K562 (cell line): ENCODE results near the gene ZDHHC24. TPM values are rescaled to one million over a fixed set of nuclear protein-coding genes. Genes with fewer than 3 reads are reported as not detected.

Experiments used
- BMI1 ChIP-seq: fragments of 150-350 bp; IDR thresholded peaks from 2 replicates; pipeline ENCODE4 v1.6.1; 2014; ENCODE audit warnings: low read length
- GTF2F1 ChIP-seq: IDR thresholded peaks from 2 replicates; pipeline ENCODE4 v1.6.1; 2011; ENCODE audit warnings: low read depth, low read length, improper control_type of control experiment
- KAT2B ChIP-seq: IDR thresholded peaks from one replicate; pipeline ENCODE4 v1.6.1; 2012; ENCODE audit warnings: low read depth, mild to moderate bottlenecking, control low read depth, inconsistent platforms, low read length, moderate library complexity
- KDM4B ChIP-seq, 2 experiments: fragments of 450-650 bp in 1 of 2; sonication (generic) in 1 of 2; IDR thresholded peaks; 2 replicates each; pipeline ENCODE4 v1.6.1; 2016 to 2017; ENCODE audit warnings: borderline replicate concordance in 2 of 2, antibody characterized with exemption in 1 of 2, low read depth in 1 of 2, mild to moderate bottlenecking in 1 of 2
- MECOM ChIP-seq: fragments of 250-450 bp; sonication (Bioruptor Pico); IDR thresholded peaks from 2 replicates; pipeline ENCODE4 v1.8.0; 2022; ENCODE audit warnings: inconsistent platforms
- MEF2A ChIP-seq: IDR thresholded peaks from 2 replicates; pipeline ENCODE4 v1.6.1; 2011; ENCODE audit warnings: low read depth, mild to moderate bottlenecking, low read length, moderate library complexity; ENCODE audit not compliant: control insufficient read depth
- NR2C2 ChIP-seq, 2 experiments: fragments of 200-800 bp in 1 of 2; sonication (Bioruptor generic) in 1 of 2; sonication (generic) in 1 of 2; formaldehyde crosslinking in 1 of 2; IDR thresholded peaks; 2 replicates each; pipeline versions ENCODE4 v1.6.1 to v1.8.0; 2016 to 2022; ENCODE audit warnings: mild to moderate bottlenecking in 1 of 2, missing compliant biosample characterization in 1 of 2, missing genetic modification characterization in 1 of 2, missing genetic modification reagents in 1 of 2
- OTX1 ChIP-seq: fragments of 450-650 bp; formaldehyde crosslinking; IDR thresholded peaks from 2 replicates; pipeline ENCODE4 v1.4.0; 2022; ENCODE audit warnings: mild to moderate bottlenecking
- POLR3G ChIP-seq: IDR thresholded peaks from 2 replicates; pipeline ENCODE4 v1.6.1; 2011; ENCODE audit not compliant: insufficient read length, insufficient replicate concordance; ENCODE audit errors: extremely low read depth
- SFPQ ChIP-seq: fragments of 200-400 bp; formaldehyde crosslinking; IDR thresholded peaks from 2 replicates; pipeline ENCODE4 v1.6.1; 2017; ENCODE audit warnings: mild to moderate bottlenecking, low read depth, low read length, moderate library complexity
- SMARCB1 ChIP-seq: IDR thresholded peaks from 2 replicates; pipeline ENCODE4 v1.6.1; 2011; ENCODE audit warnings: improper control_type of control experiment, low read depth; ENCODE audit not compliant: insufficient read length
- SRF ChIP-seq, 2 experiments: fragments of 250-450, 450-650 bp in 1 of 2; sonication (Bioruptor Pico) in 1 of 2; sonication (generic) in 1 of 2; formaldehyde crosslinking; IDR thresholded peaks; 2 replicates each; pipeline versions ENCODE4 v1.5.0 to v1.5.1; 2020 to 2022; ENCODE audit warnings: mild to moderate bottlenecking in 1 of 2, missing genetic modification reagents in 1 of 2
- TRIM28 ChIP-seq: fragments of 450-650 bp; IDR thresholded peaks from 2 replicates; pipeline ENCODE4 v1.6.1; 2017
- WHSC1 ChIP-seq: IDR thresholded peaks from one replicate; pipeline ENCODE4 v1.6.1; 2012; ENCODE audit warnings: low read length, control low read depth, inconsistent platforms
- YY1 ChIP-seq, 3 experiments: IDR thresholded peaks; 2 replicates each; pipeline ENCODE4 v1.6.1; 2011; ENCODE audit warnings: low read length in 2 of 3, mild to moderate bottlenecking in 2 of 3, moderate library complexity in 2 of 3, borderline replicate concordance in 1 of 3, control low read depth in 1 of 3, low read depth in 1 of 3; ENCODE audit not compliant: insufficient read depth in 3 of 3, insufficient replicate concordance in 2 of 3, control insufficient read depth in 1 of 3, insufficient read length in 1 of 3; ENCODE audit errors: extremely low read depth in 1 of 3
- ZBTB5 ChIP-seq: fragments of 450-650 bp; IDR thresholded peaks from 2 replicates; pipeline ENCODE4 v1.6.1; 2017; ENCODE audit warnings: antibody characterized with exemption
- ZNF445 ChIP-seq: fragments of 250-450 bp; sonication (Bioruptor Pico); IDR thresholded peaks from 2 replicates; pipeline ENCODE4 v1.4.0; 2020; ENCODE audit warnings: low read depth, mild to moderate bottlenecking, moderate library complexity
- ZNF507 ChIP-seq: conservative IDR thresholded peaks from 2 replicates; pipeline ENCODE4 v1.6.1; 2017; ENCODE audit warnings: missing genetic modification characterization, missing compliant biosample characterization
- polyA plus RNA-seq, 8 experiments: library from polyadenylated mRNA; depleted of rRNA in 4 of 8; stranded (reverse) in 5 of 8; unstranded in 3 of 8; fragments of >200 nt; fragmentation: Nextera tagmentation in 2 of 8; fragmentation: Illumina TruSeq in 1 of 8; extraction: Ambion mirVana in 2 of 8; extraction: Trizol in 1 of 8; gene quantifications; 2 replicates each; pipeline versions ENCODE4 v1.2.1 to v1.2.3, GENCODE V29; 2011 to 2014; ENCODE audit warnings: inconsistent platforms in 1 of 8, missing spikeins in 1 of 8
- total RNA-seq, 7 experiments: library from RNA; depleted of rRNA in 6 of 7; stranded (reverse); fragments of >200 nt in 6 of 7; fragmentation: Illumina TruSeq in 2 of 7; extraction: Trizol in 2 of 7; gene quantifications; 2 replicates each; pipeline versions ENCODE4 v1.2.1 to v1.2.3, GENCODE V29; 2011 to 2021; ENCODE audit warnings: low replicate concordance in 1 of 7
- TF ChIP-seq, protein P1 (sequence below), 2 experiments: fragments of 450-650 bp in 1 of 2; sonication (generic) in 1 of 2; formaldehyde crosslinking; conservative IDR thresholded peaks; 2 replicates each; pipeline versions ENCODE4 v1.4.0 to v1.8.1; 2020 to 2022; ENCODE audit warnings: mild to moderate bottlenecking in 1 of 2, missing genetic modification reagents in 1 of 2
- TF ChIP-seq, protein P2 (sequence below), 2 experiments: fragments of 200-800 bp in 1 of 2; sonication (Bioruptor generic) in 1 of 2; sonication (generic) in 1 of 2; formaldehyde crosslinking in 1 of 2; IDR thresholded peaks in 1 of 2; conservative IDR thresholded peaks in 1 of 2; 2 replicates each; pipeline versions ENCODE4 v1.5.0 to v1.6.1; 2016 to 2020; ENCODE audit warnings: missing compliant biosample characterization in 1 of 2, missing genetic modification characterization in 1 of 2, missing genetic modification reagents in 1 of 2

ZDHHC24 gene
- total and polyA plus RNA-seq, 9 of the 15 experiments (the other 6 are each of a cell fraction or from before 2014, with no cell fraction given) = 0.45 to 11.2 (median 2.7) TPM

DNA sequence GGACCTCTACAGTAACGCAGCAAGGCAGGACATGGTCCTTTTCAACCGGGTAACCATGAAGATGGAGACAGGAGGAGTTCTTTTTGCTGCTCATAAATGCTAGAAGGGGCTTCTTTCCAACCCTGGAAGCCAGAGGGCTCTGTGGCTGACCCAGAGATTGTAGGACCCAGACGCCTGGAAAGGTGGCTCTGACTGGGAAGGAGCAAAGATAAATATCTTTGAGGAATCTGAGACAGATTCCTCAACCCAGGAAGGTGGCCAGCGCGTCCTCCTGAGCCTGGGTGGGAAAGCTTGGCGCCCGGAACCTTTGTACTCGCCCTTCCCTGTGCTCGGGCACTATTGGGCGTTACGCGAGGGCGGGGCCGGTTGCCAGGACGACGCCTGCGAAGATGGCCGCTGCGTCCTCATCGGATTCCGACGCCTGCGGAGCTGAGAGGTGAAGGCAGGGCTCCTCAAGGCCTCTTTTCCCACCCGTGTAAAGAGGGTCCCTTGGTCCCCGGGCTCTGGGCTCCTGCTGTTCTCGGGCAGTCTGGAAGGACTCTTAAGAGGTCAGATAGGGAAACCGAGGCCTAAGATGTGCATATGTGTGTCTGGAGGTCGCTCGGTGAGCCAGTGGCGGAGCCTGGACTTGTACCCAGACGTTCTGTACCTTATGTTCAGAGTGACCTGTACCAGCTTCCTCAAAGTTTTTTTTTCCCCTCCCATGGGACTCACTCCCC is 35.4 kb downstream of the ZDHHC24 start, which contains the start of gene BBS1 (continued):
- TF ChIP-seq, protein P1, sequence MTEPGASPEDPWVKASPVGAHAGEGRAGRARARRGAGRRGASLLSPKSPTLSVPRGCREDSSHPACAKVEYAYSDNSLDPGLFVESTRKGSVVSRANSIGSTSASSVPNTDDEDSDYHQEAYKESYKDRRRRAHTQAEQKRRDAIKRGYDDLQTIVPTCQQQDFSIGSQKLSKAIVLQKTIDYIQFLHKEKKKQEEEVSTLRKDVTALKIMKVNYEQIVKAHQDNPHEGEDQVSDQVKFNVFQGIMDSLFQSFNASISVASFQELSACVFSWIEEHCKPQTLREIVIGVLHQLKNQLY (CRISPR knock-in tag; conservative IDR thresholded peaks at IDR 0.05) = 0 out of 4 replicates have a peak, but pooled peaks of 1 of the 2 experiments have one; percentile 7
- TF ChIP-seq BMI1 = peak; percentile 96
- no peak for TF ChIP-seq SFPQ
- TF ChIP-seq YY1 (IDR thresholded peaks at IDR 0.05; ENCODE audit: borderline replicate concordance in 1 of 3, control insufficient read depth in 1 of 3, extremely low read depth in 1 of 3, insufficient read depth in 3 of 3, insufficient read length in 1 of 3, insufficient replicate concordance in 2 of 3, low read depth in 1 of 3, low read length in 2 of 3) = peak; percentile 84 to 97 (median 96)
- no peak for TF ChIP-seq SRF (CRISPR knock-in tag; IDR thresholded peaks at IDR 0.05)
- TF ChIP-seq KDM4B (IDR thresholded peaks at IDR 0.05; ENCODE audit: borderline replicate concordance in 2 of 2, low read depth in 1 of 2) = no peak
- TF ChIP-seq SMARCB1 = no peak
- TF ChIP-seq ZBTB5 = no peak
- no peak for TF ChIP-seq ZNF445 (CRISPR knock-in tag)
- no peak for TF ChIP-seq ZNF507 (tag)
- no peak for TF ChIP-seq MEF2A
- no peak for TF ChIP-seq POLR3G
- no peak for TF ChIP-seq KAT2B
- TF ChIP-seq WHSC1 = no peak
- no peak for TF ChIP-seq OTX1 (CRISPR knock-in tag)
- TF ChIP-seq, protein P2, sequence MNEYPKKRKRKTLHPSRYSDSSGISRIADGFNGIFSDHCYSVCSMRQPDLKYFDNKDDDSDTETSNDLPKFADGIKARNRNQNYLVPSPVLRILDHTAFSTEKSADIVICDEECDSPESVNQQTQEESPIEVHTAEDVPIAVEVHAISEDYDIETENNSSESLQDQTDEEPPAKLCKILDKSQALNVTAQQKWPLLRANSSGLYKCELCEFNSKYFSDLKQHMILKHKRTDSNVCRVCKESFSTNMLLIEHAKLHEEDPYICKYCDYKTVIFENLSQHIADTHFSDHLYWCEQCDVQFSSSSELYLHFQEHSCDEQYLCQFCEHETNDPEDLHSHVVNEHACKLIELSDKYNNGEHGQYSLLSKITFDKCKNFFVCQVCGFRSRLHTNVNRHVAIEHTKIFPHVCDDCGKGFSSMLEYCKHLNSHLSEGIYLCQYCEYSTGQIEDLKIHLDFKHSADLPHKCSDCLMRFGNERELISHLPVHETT (CRISPR knock-in tag; conservative IDR thresholded peaks at IDR 0.05 in 1 of 2, IDR thresholded peaks at IDR 0.05 in 1 of 2) = no peak
- TF ChIP-seq NR2C2 (CRISPR knock-in tag; IDR thresholded peaks at IDR 0.05) = no peak; the same call in 1 of the 2 replicates
- no peak; the same call in 1 of the 2 replicates for TF ChIP-seq NR2C2 (tag; IDR thresholded peaks at IDR 0.05)
- TF ChIP-seq TRIM28 = peak; percentile 57; the same call in 1 of the 2 replicates
- no peak for TF ChIP-seq MECOM (CRISPR knock-in tag)
- TF ChIP-seq GTF2F1 = no peak
